ENCODE data around the gene DHRS3. TPM values are rescaled to one million over a fixed set of nuclear protein-coding genes. Genes with fewer than 3 reads are reported as not detected.
A peak's percentile ranks its signal among the peaks of the same experiment; 100 is the strongest.

Gene DHRS3
- total and polyA plus RNA-seq, 2 of the 13 experiments (the other 11 are each of a cell fraction or from before 2014, with no cell fraction given): 48.5 to 90.5 TPM

- TF ChIP-seq SAFB2 (CRISPR knock-in tag; IDR thresholded peaks at IDR 0.05; ENCODE audit: borderline replicate concordance, low read depth): no peak
- no peak for TF ChIP-seq ZNF766 (CRISPR knock-in tag; IDR thresholded peaks at IDR 0.05; ENCODE audit: borderline replicate concordance)
- TF ChIP-seq RELA (CRISPR knock-in tag; IDR thresholded peaks at IDR 0.05): no peak
- peak; percentile 58; the same call in 1 of the 2 replicates for TF ChIP-seq ZNF547 (CRISPR knock-in tag; IDR thresholded peaks at IDR 0.05)
- peak; percentile 77; the same call in 1 of the 2 replicates for TF ChIP-seq CREB3 (CRISPR knock-in tag; IDR thresholded peaks at IDR 0.05)
- TF ChIP-seq SP5 (CRISPR knock-in tag; IDR thresholded peaks at IDR 0.05; ENCODE audit: borderline replicate concordance, low read depth): peak; percentile 93
- no peak for TF ChIP-seq MLLT10 (CRISPR knock-in tag; IDR thresholded peaks at IDR 0.05)
- no peak for TF ChIP-seq THYN1 (CRISPR knock-in tag; IDR thresholded peaks at IDR 0.05; ENCODE audit: borderline replicate concordance, low read depth)
- no peak for TF ChIP-seq ZNF883 (CRISPR knock-in tag; IDR thresholded peaks at IDR 0.05; ENCODE audit: not compliant biosample characterization)
- TF ChIP-seq KDM6A (CRISPR knock-in tag; IDR thresholded peaks at IDR 0.05; ENCODE audit: low read depth): peak; percentile 80
- no peak for TF ChIP-seq E2F1 (CRISPR knock-in tag; IDR thresholded peaks at IDR 0.05)
- no peak for TF ChIP-seq PCBP2 (optimal IDR thresholded peaks at IDR 0.05; ENCODE audit: low read depth, low read length, poor library complexity, severe bottlenecking)
- 0 out of 2 replicates have a peak, but pooled peaks have one; percentile 29 for TF ChIP-seq ZHX1 (CRISPR knock-in tag; IDR thresholded peaks at IDR 0.05; ENCODE audit: low read depth)
- no peak for TF ChIP-seq ZNF335 (CRISPR knock-in tag; IDR thresholded peaks at IDR 0.05)
- TF ChIP-seq ZNF782 (CRISPR knock-in tag; IDR thresholded peaks at IDR 0.05; ENCODE audit: borderline replicate concordance): no peak
- no peak for TF ChIP-seq PLSCR1 (CRISPR knock-in tag; IDR thresholded peaks at IDR 0.05; ENCODE audit: borderline replicate concordance)
- TF ChIP-seq HNF1A (IDR thresholded peaks at IDR 0.05; ENCODE audit: low read depth): peak; percentile 54
- peak; percentile 75 for TF ChIP-seq HNF1A (CRISPR knock-in tag; IDR thresholded peaks at IDR 0.05; ENCODE audit: borderline replicate concordance)
- no peak; the same call in 1 of the 2 replicates for TF ChIP-seq DMAP1 (CRISPR knock-in tag; IDR thresholded peaks at IDR 0.05)
Observed at GRCh38 chr1:12525311-12526181, 92.5 kb downstream of the DHRS3 start (continued).
